Activated naive CD8-positive, alpha-beta T cell treated with anti-CD3 and anti-CD28 coated beads, Interleukin-2, amount 50 U/mL, for 16 hours (primary cell): ENCODE results near the gene MGMT.

ENCODE experiments used
- DNase-seq: peaks from one replicate; pipeline ENCODE4 v3.0.0-alpha.2; 2020; ENCODE audit warnings: low read depth, low spot score

Gene MGMT

GRCh38 chr10:129683920-129684319 is 216.9 kb downstream of the MGMT start:
- no peak for DNase-seq

GRCh38 chr10:129685271-129685670 is 218.2 kb downstream of the MGMT start:
- DNase-seq, result no peak

- DNase-seq, result no peak
Measured at GRCh38 chr10:129689671-129690071, 222.6 kb downstream of the MGMT start.

GRCh38 chr10:129690248-129691070 is 223.4 kb downstream of the MGMT start:
- no peak for DNase-seq

GRCh38 chr10:129692695-129693094 is 225.7 kb downstream of the MGMT start:
- DNase-seq, result no peak

- DNase-seq, result no peak
Measured at GRCh38 chr10:129693382-129693781, 226.3 kb downstream of the MGMT start.

GRCh38 chr10:129694184-129694583 is 227.1 kb downstream of the MGMT start:
- no peak for DNase-seq

GRCh38 chr10:129694691-129695243 is 227.7 kb downstream of the MGMT start:
- DNase-seq, result no peak

- DNase-seq, result no peak
Measured at GRCh38 chr10:129695671-129696070, 228.6 kb downstream of the MGMT start.

GRCh38 chr10:129696636-129697035 is 229.6 kb downstream of the MGMT start:
- no peak for DNase-seq

GRCh38 chr10:129697463-129698247 is 230.6 kb downstream of the MGMT start:
- DNase-seq, result no peak

GRCh38 chr10:129699722-129700340 is 232.8 kb downstream of the MGMT start:
- no peak for DNase-seq

GRCh38 chr10:129702605-129703004 is 235.6 kb downstream of the MGMT start:
- no peak for DNase-seq

- DNase-seq, result no peak
Measured at GRCh38 chr10:129703287-129704137, 236.5 kb downstream of the MGMT start.

GRCh38 chr10:129704225-129704624 is 237.2 kb downstream of the MGMT start:
- DNase-seq, result no peak

GRCh38 chr10:129704786-129705525 is 237.9 kb downstream of the MGMT start:
- no peak for DNase-seq

- no peak for DNase-seq
Measured at GRCh38 chr10:129705676-129706075, 238.6 kb downstream of the MGMT start.

GRCh38 chr10:129706081-129706480 is 239.0 kb downstream of the MGMT start:
- no peak for DNase-seq

- DNase-seq, result no peak
Measured at GRCh38 chr10:129706523-129706922, 239.5 kb downstream of the MGMT start.
